MCF 10A (cell line): ENCODE results near the gene HPCAL1. TPM values are rescaled to one million over a fixed set of nuclear protein-coding genes. Genes with fewer than 3 reads are reported as not detected.

Source experiments
- BruUV-seq: library from RNA; stranded (reverse); fragments of 400-500 nt; replicated peaks from 2 replicates; lab custom pipeline; 2021; lab: Mats Ljungman, UMichigan
- CTCF ChIA-PET: fragments of 300-600 bp; sonication (Branson Sonifier 250); formaldehyde crosslinking; extraction: SDS; loops from one replicate; lab custom pipeline; 2021; ENCODE audit warnings: antibody characterized with exemption, inconsistent platforms; lab: Yijun Ruan, JAX
- POLR2A ChIA-PET: fragments of 300-600, 350-650 bp; sonication (Branson Sonifier 250); formaldehyde crosslinking; extraction: SDS; loops from one replicate; lab custom pipeline; 2020; ENCODE audit warnings: antibody characterized with exemption, inconsistent platforms; lab: Yijun Ruan, JAX
- DNase-seq: peaks from one replicate; pipeline ENCODE4 v3.0.0-alpha.2; 2018; ENCODE audit not compliant: unreplicated experiment
- H3K27ac Mint-ChIP-seq: one replicate; pipeline ENCODE4 v1.8.0; 2022; ENCODE audit warnings: mild to moderate bottlenecking, low read depth, mixed read lengths; ENCODE audit not compliant: unreplicated experiment
- H3K27me3 Mint-ChIP-seq: one replicate; pipeline ENCODE4 v1.8.0; 2022; ENCODE audit warnings: mixed read lengths; ENCODE audit not compliant: insufficient read depth, unreplicated experiment
- H3K36me3 Mint-ChIP-seq: one replicate; pipeline ENCODE4 v1.8.0; 2022; ENCODE audit warnings: mild to moderate bottlenecking, moderate library complexity, mixed read lengths; ENCODE audit not compliant: insufficient read depth, unreplicated experiment
- H3K4me1 Mint-ChIP-seq: one replicate; pipeline ENCODE4 v1.8.0; 2022; ENCODE audit warnings: mixed read lengths; ENCODE audit not compliant: insufficient read depth, unreplicated experiment
- H3K4me3 Mint-ChIP-seq: one replicate; pipeline ENCODE4 v1.8.0; 2022; ENCODE audit warnings: mild to moderate bottlenecking, moderate library complexity, mixed read lengths; ENCODE audit not compliant: unreplicated experiment
- H3K9me3 Mint-ChIP-seq: one replicate; pipeline ENCODE4 v1.8.0; 2022; ENCODE audit warnings: mixed read lengths; ENCODE audit not compliant: unreplicated experiment
- intact Hi-C: fragments of 100-400 bp; cut with micrococcal nuclease; formaldehyde crosslinking; loops from 2 replicates; pipeline ENCODE4 v1.14.1; 2022
- total RNA-seq: library from RNA; stranded (reverse); gene quantifications from 2 replicates; pipeline ENCODE4 v1.2.3, GENCODE V29; 2022
- TF ChIP-seq, protein P1 (sequence below): fragments of 200-600 bp; IDR thresholded peaks from one replicate; pipeline ENCODE4 v1.8.0; 2022; ENCODE audit warnings: antibody characterized with exemption, mild to moderate bottlenecking; ENCODE audit not compliant: unreplicated experiment

The HPCAL1 gene
- total RNA-seq, 1 experiment from 2014 or later = 144 TPM

DNA sequence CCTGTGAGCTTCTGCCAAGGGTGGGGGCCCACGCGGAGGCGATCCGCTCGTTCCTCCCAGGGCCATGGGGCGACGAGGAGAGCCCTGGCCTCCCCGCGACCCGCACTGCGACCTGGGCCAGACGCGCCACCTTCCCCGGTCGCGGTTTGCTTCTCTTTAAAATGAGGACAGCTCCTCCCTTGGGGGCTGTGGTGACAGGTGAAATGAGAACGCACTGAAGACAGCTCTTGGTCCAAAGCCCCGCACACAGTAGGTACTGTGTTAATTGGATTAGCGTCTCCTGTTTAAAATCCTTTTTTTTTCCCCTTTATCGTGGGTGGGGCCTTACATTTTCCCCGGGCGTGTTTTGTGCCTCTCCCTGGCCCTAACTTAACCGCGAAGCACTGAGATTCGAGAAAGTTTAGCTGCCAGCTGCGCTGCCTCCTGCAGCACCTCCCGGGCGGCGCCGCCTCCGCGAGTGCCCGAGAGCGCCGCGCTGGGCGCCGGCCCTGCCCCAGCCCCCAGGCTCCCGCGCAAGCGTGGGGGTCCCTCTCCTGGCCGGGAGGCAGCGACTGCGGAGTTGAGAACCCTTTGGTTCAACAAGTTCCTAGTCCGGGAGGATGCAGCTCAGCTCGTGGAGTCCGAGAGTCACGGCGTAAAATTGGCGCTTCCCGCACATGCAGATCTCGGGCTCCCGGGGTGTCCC, 1.1 kb downstream of the HPCAL1 start:
- peak; percentile 46 for DNase-seq
- Mint-ChIP-seq H3K4me1 (peaks cover 28% of the 10 kb centered on the region), H3K36me3 (peaks cover 5% of the 10 kb centered on the region), H3K4me3 (peak overlapping the region; percentile 98), H3K27ac (peak overlapping the region; percentile 90), H3K9me3 (no peaks in the 10 kb centered on the region), H3K27me3 (no peaks in the 10 kb centered on the region)
- TF ChIP-seq, protein P1, sequence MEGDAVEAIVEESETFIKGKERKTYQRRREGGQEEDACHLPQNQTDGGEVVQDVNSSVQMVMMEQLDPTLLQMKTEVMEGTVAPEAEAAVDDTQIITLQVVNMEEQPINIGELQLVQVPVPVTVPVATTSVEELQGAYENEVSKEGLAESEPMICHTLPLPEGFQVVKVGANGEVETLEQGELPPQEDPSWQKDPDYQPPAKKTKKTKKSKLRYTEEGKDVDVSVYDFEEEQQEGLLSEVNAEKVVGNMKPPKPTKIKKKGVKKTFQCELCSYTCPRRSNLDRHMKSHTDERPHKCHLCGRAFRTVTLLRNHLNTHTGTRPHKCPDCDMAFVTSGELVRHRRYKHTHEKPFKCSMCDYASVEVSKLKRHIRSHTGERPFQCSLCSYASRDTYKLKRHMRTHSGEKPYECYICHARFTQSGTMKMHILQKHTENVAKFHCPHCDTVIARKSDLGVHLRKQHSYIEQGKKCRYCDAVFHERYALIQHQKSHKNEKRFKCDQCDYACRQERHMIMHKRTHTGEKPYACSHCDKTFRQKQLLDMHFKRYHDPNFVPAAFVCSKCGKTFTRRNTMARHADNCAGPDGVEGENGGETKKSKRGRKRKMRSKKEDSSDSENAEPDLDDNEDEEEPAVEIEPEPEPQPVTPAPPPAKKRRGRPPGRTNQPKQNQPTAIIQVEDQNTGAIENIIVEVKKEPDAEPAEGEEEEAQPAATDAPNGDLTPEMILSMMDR = no peak
- POLR2A ChIA-PET = interaction anchor here (0.8 to 4.1 kb wide), 10 partner anchors 10 to 179 kb away, joined by 3 to 44 read pairs (median 5); no protein-coding TSS in a partner anchor
- intact Hi-C loops = loop anchor here (1.0 to 5.0 kb wide), 6 partner anchors 88 to 227 kb away; no protein-coding TSS in a partner anchor
- BruUV-seq = no TSS peak
- CTCF ChIA-PET = interaction anchor here (0.6 to 7.2 kb wide), 13 partner anchors 9 to 1493 kb away, joined by 3 to 77 read pairs (median 4); no protein-coding TSS in a partner anchor

DNA sequence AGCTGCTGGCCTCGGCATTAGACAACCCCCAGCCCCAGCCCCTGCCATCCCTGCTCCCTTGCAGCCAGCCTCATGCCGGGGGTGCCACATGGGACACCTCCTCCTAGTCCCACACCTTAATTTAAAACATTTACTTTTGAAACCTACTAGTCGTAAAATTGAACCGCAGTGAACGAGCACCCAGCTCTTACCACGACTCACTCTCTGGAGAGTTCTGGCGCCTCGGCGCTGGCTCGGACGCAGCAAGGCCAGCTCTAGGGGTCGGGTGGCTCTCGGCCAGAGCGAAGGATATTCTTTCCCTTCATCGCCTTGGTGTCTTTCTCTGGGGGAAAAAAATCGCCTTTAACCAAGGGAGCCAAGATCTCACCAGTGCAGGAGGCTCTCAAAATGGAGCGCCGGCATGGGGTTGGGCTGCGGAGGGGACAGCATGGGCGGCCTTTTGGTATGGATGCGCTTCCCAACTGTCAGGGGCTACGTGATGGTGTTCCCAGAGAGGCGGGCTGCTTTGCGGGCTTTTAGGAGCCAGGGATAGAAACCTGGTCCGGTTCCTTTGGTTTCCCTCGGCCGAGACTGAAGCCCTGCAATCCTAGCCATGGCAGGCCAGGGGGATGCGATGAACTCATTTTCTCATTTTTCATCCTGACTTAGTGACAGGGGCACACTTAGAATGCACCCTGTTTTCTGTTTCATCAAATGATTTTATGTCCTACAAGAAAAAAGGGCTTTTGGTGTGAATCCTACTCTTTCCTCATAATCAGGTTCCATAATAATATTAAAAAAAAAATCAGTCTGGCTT, 2.0 kb downstream of the HPCAL1 start:
- Mint-ChIP-seq H3K4me3 (peak overlapping the region; percentile 98), H3K27me3 (no peaks in the 10 kb centered on the region), H3K9me3 (no peaks in the 10 kb centered on the region), H3K27ac (peak overlapping the region; percentile 90), H3K4me1 (peaks cover 32% of the 10 kb centered on the region), H3K36me3 (peaks cover 5% of the 10 kb centered on the region)
- ChIA-PET CTCF (interaction anchor here (0.6 to 7.2 kb wide), 9 partner anchors 8 to 1494 kb away, joined by 3 to 77 read pairs (median 5); no protein-coding TSS in a partner anchor), POLR2A (interaction anchor here (0.5 to 4.1 kb wide), 14 partner anchors 10 to 253 kb away, joined by 3 to 44 read pairs (median 4); no protein-coding TSS in a partner anchor)
- TF ChIP-seq, protein P1 = no peak
- no TSS peak for BruUV-seq
- no peak for DNase-seq
- intact Hi-C loops = loop anchor here (1.0 to 5.0 kb wide), 5 partner anchors 88 to 227 kb away; no protein-coding TSS in a partner anchor

DNA sequence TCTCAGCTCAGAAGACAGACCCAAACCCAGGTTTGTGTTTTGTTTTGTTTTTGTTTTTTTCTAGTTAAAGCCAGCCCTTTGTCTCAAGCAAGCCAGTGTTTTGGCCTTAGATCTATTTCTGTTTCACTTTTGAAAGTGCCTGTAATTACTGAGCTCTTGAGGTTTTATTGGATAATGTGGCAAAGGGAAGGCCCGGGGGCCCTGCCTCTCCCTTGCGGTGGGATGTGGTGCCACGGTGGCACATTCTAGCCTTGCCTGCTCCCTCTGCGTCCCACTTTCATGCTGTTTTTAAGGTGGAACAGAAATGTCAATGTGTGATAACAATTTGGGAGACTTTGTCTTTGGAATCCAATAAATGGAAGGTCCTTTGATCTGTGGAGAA, 2.5 kb downstream of the HPCAL1 start:
- BruUV-seq = no TSS peak
- no peak overlapping the region for H3K27ac Mint-ChIP-seq
- intact Hi-C loops = no loop called here
- no peaks in the 10 kb centered on the region for H3K9me3 Mint-ChIP-seq
- no peaks in the 10 kb centered on the region for H3K27me3 Mint-ChIP-seq
- TF ChIP-seq, protein P1 = no peak
- peaks cover 35% of the 10 kb centered on the region for H3K4me1 Mint-ChIP-seq
- H3K36me3 Mint-ChIP-seq = peaks cover 5% of the 10 kb centered on the region
- peak overlapping the region; percentile 98 for H3K4me3 Mint-ChIP-seq
- DNase-seq = no peak
- CTCF ChIA-PET = interaction anchor here (0.6 to 7.2 kb wide), 3 partner anchors 102 to 180 kb away, joined by 4 to 77 read pairs (median 18); no protein-coding TSS in a partner anchor
- POLR2A ChIA-PET = interaction anchor here (0.5 to 4.1 kb wide), 7 partner anchors 18 to 254 kb away, joined by 3 to 24 read pairs (median 4); no protein-coding TSS in a partner anchor
